ENCODE results near the gene INF2.

DNA sequence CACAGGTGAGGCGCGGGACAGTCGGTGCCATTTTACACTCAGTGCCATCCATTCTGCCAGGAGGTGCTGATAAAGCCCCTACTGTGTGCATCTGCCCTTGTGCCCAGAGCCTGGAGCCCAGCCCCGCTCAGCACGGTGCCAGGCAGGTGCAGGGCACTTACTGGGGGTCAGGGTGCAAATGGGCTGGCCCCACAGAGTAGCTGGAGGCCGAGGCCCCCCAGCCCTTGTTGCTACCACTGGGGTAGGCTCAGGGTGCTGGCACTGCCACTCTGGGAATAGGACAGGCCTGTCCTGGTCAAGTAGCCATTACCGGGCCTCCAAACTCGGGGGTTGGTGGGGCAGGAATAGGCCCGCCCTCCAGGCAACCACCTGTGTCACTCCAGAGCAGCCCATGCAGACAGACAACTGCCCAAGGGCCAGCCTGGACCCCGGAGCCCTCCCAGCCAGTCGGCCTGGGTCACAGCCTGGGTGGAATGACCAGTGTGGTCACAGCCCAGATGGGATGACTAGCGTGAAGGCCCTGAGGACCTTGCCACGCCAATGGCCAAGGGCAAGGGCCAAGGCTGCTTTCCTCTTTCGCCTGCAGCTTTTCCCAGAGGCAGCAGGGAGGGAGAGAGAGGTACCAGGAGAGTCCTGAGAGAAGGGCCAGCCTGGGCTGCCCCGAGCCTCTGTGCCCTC lies 3.0 kb downstream of the INF2 start:
- TF ChIP-seq CTCF (IDR thresholded peaks at IDR 0.05; ENCODE audit: insufficient read depth, low read depth, low read length) (no peak), EZH2 (IDR thresholded peaks at IDR 0.05; ENCODE audit: insufficient read depth, low read length) (no peak)
